Astrocyte of the cerebellum (primary cell): ENCODE data around the gene CAB39.

Experiments used
- DNase-seq: peaks from one replicate; pipeline ENCODE4 v3.0.0-alpha.2; 2011; ENCODE audit warnings: low read depth
- H3K4me3 ChIP-seq: 2 replicates; pipeline ENCODE4 v1.5.1; 2011; ENCODE audit warnings: mild to moderate bottlenecking, low read depth, low read length, moderate library complexity
- in situ Hi-C: cut with HindIII; loops from 2 replicates; pipeline ENCODE4 v1.10.0; 2017; ENCODE audit warnings: low sequenced_read_pairs
- TF ChIP-seq, protein P1 (sequence below): IDR thresholded peaks from 2 replicates; pipeline ENCODE4 v1.5.1; 2012; ENCODE audit warnings: low read length, low read depth, moderate library complexity, mild to moderate bottlenecking; ENCODE audit errors: missing control alignments

CAB39 gene

DNA sequence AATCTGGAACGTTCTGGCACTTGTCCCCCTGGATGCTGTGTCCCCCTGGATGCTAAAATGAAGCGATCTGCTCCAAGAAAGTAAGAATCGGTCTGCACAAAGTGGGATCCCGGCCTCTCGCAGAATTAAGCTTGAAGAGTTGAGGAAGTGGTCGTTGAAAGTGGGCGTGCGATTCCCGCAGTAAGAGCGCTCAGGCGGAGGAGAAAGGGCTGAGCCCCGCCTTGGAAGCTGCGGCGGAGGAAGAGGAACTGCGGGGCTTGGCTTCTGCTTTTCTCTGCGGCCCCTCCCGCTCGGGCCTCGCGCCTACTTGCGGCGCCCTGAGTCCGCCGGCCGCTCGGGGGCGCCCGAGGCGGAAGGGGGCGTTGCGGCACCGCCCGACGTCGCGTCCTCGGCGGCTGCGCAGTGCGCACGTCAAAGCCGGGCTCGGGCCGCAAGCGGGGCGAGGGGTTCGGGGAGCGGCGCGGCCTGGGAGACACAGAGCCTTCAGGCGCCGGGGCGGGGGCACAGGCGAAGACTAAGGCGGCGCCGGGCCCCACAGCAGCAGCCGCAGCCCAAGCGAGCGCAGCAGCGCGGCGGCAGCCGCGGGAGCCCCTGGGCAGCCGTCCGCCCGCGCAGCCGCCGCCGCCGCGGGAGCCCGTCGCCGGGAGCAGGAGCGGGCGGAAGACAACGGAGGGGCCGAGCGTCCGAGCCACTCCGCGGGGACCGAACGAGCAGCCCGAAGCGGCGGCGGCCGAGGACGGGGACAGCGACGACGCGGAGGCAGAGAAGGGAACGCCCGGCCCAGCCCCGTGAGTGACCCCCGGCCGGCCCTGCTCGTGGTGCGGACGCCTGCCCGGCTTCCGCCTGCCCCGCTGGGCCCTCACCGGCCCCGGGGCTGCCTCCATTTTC is at the start of gene CAB39:
TSS of gene CAB39 (plus strand) at position 400 of the 888 bp plus-strand sequence. CDS start 47,160 bp downstream, outside the sequence.
- TF ChIP-seq, protein P1, sequence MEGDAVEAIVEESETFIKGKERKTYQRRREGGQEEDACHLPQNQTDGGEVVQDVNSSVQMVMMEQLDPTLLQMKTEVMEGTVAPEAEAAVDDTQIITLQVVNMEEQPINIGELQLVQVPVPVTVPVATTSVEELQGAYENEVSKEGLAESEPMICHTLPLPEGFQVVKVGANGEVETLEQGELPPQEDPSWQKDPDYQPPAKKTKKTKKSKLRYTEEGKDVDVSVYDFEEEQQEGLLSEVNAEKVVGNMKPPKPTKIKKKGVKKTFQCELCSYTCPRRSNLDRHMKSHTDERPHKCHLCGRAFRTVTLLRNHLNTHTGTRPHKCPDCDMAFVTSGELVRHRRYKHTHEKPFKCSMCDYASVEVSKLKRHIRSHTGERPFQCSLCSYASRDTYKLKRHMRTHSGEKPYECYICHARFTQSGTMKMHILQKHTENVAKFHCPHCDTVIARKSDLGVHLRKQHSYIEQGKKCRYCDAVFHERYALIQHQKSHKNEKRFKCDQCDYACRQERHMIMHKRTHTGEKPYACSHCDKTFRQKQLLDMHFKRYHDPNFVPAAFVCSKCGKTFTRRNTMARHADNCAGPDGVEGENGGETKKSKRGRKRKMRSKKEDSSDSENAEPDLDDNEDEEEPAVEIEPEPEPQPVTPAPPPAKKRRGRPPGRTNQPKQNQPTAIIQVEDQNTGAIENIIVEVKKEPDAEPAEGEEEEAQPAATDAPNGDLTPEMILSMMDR, result peak; percentile 68
- peak; percentile 62 for DNase-seq
- in situ Hi-C loops, result no loop called here
- peak within 1 kb of the TSS; percentile 89 for H3K4me3 ChIP-seq

DNA sequence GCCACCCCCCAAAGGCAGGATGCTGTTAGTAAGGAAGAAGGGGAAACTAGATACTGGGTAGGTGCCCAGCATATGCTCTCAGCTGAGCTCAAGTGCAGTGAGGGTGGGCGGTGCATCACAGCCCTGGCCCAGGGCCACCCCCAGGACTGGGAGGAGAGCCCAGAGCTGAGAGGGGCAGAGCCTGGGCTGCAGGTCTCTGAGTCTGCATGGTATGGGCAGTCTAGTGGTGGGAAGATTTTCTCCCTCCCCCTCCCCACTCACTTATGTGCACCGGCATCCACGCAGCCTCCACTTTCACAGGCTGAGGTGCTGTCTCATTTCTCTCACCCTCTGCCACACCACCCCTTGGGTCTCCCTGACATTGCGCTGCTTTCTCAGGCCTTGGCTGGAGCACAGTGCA is 48.5 kb upstream of the CAB39 start:
- TF ChIP-seq, protein P1, result no peak
- in situ Hi-C loops, result no loop called here
- DNase-seq, result peak; percentile 59
- H3K4me3 ChIP-seq, result no peak overlapping the region

DNA sequence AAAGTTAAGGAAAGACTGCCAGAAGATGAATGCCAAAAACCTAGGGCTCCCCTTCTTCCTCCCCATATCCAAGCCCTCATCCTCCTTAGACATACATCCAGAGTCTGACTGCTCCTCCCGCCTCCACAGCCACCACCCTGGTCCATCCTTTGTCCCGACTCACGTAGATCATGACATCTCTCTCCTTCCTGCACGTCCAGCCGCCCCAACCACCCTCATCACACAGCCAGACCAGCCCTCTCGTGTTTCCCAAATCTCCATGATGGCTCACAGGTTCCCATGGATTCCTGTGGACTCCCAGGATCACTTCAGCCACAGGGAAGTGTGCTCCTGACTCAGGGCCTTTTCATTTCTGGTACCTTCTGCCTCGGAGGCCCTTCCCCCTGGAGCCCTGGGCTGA is 47.8 kb upstream of the CAB39 start:
- H3K4me3 ChIP-seq, result no peak overlapping the region
- in situ Hi-C loops, result no loop called here
- TF ChIP-seq, protein P1, result no peak
- DNase-seq, result no peak

DNA sequence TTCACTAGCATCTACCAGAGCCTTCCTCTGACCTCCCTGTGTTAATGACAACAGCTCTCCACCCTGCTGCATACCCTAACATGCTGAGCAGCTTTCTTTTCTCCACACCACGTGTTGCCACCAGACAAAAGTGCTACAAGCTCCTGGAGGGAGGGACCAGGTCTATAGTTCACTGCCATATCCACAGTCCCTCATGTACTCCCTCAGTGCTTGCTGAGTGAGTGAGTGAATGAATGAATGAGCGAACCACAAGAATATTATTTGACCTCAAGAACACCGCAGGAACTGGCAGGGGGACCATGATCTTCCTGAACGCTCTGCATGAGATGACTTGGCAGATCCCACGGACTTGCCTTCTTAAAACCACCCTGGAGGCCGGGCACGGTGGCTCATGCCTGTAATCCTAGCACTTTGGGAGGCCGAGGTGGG is 47.4 kb upstream of the CAB39 start:
- TF ChIP-seq, protein P1, result no peak
- no peak for DNase-seq
- no peak overlapping the region for H3K4me3 ChIP-seq
- in situ Hi-C loops, result no loop called here

DNA sequence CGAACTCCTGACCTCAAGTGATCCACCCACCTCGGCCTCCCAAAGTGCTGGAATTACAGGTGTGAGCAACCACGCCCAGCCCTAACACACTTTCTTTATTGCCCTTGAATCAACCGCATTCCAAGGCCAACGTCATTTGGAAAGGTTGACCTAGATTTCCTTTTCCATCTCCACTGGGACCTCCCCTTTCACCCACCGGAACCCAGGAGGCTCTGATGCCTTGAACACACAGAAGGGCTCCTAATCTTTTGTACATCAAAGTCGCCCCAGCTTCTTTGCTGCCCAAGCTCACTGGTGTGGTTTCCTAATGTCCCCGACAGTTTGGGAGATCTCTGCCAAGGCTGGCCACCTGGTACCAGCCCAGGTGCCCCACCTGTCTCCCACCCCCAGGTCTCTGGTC is 46.2 kb upstream of the CAB39 start:
- no peak for DNase-seq
- TF ChIP-seq, protein P1, result no peak
- in situ Hi-C loops, result no loop called here
- no peak overlapping the region for H3K4me3 ChIP-seq

DNA sequence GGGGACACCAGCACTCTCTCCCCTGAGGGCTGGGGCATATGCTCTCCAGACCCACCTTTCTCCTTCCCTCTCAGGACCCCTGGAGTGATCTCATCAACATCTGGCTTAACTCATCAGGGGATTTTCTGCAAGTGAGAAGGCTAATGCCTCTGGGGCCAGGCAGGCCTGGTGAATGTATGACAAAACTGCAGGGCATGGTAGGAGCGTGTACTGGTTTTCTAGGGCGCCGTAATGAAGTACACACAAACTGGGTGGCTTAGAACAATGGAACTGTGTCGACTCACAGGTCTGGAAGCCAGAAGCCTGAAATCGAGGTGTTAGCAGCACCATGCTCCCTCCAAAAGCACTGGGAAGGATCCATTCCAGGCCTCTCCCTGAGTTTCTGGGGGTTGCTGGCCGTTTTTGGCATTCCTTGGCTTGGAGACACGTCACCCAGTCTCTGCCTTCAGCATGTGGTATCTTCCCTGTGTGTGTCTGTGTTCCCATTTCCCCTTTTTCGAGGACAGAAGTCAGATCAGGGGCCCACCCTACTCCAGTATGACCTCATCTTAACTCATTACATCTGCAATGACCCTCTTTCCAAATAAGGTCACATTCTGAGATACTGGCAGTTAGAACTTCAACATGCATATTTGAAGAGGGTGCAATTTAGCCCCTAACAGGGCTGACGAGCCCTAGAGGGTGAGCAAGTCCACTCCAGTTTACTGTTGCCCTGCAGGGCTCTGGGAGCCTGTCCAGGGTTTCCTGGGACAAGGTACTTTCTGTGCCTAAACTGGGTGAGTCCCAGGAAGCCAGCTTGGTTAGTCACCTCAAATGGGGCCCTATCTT is 45.5 kb upstream of the CAB39 start:
- DNase-seq, result no peak
- H3K4me3 ChIP-seq, result no peak overlapping the region
- in situ Hi-C loops, result no loop called here
- TF ChIP-seq, protein P1, result no peak
